ENCODE measurements around the gene PHLPP1. TPM values are rescaled to one million over a fixed set of nuclear protein-coding genes. Genes with fewer than 3 reads are reported as not detected.

PHLPP1 gene
- total and polyA plus RNA-seq, 2 experiments from 2014 or later, result 15.7 to 73.6 TPM

- H3K4me3 ChIP-seq, result no peak overlapping the region
- peaks cover 87% of the 10 kb centered on the region for H3K79me2 ChIP-seq (replicated peaks; ENCODE audit: insufficient read depth)
- peak overlapping the region; percentile 19; the same call in 1 of the 2 replicates for H3K27ac ChIP-seq (ENCODE audit: low read depth)
- H3K36me3 ChIP-seq (ENCODE audit: insufficient read depth), result no peaks in the 10 kb centered on the region
- Mint-ChIP-seq H3K27me3 (ENCODE audit: insufficient read depth, low read depth, poor library complexity) (peaks cover 8% of the 10 kb centered on the region), H3K27ac (peak overlapping the region; percentile 92), H3K4me1 (peaks cover 65% of the 10 kb centered on the region), H3K4me3 (no peak overlapping the region), H3K9me3 (no peaks in the 10 kb centered on the region; the same call in 2 of the 3 replicates), H3K36me3 (ENCODE audit: low read depth) (peaks cover 19% of the 10 kb centered on the region; the same call in 2 of the 3 replicates)
- no peaks in the 10 kb centered on the region for H3K27me3 ChIP-seq (ENCODE audit: insufficient read depth)
- H3K9me2 ChIP-seq (ENCODE audit: insufficient read depth), result no peaks in the 10 kb centered on the region
- H2AFZ ChIP-seq, result no peak overlapping the region
- ATAC-seq (peak; percentile 33), DNase-seq (ENCODE audit: low spot score) (no peak)
- H4K20me1 ChIP-seq (replicated peaks; ENCODE audit: insufficient read depth), result no peaks in the 10 kb centered on the region
- peaks cover 55% of the 10 kb centered on the region for H3K4me1 ChIP-seq (ENCODE audit: insufficient read depth)
- H3K4me2 ChIP-seq, result no peak overlapping the region
- no peaks in the 10 kb centered on the region for H3F3A ChIP-seq (replicated peaks; ENCODE audit: low read depth)
- TF ChIP-seq CREB1 (CRISPR knock-in tag; IDR thresholded peaks at IDR 0.05; ENCODE audit: low read depth) (no peak), ZNF331 (CRISPR knock-in tag; IDR thresholded peaks at IDR 0.05; ENCODE audit: low read depth) (no peak), POLR2AphosphoS5 (IDR thresholded peaks at IDR 0.05; ENCODE audit: low read depth) (no peak), EZH2 (IDR thresholded peaks at IDR 0.05; ENCODE audit: low read depth, unreplicated experiment) (no peak), EZH2phosphoT487 (IDR thresholded peaks at IDR 0.05; ENCODE audit: unreplicated experiment) (no peak), NANOG (IDR thresholded peaks at IDR 0.05; ENCODE audit: borderline replicate concordance) (no peak), STAT1 (IDR thresholded peaks at IDR 0.05; ENCODE audit: unreplicated experiment) (no peak), JUNB (IDR thresholded peaks at IDR 0.05; ENCODE audit: unreplicated experiment) (no peak), ZNF114 (CRISPR knock-in tag; IDR thresholded peaks at IDR 0.05) (no peak)
- TF ChIP-seq, protein P1, sequence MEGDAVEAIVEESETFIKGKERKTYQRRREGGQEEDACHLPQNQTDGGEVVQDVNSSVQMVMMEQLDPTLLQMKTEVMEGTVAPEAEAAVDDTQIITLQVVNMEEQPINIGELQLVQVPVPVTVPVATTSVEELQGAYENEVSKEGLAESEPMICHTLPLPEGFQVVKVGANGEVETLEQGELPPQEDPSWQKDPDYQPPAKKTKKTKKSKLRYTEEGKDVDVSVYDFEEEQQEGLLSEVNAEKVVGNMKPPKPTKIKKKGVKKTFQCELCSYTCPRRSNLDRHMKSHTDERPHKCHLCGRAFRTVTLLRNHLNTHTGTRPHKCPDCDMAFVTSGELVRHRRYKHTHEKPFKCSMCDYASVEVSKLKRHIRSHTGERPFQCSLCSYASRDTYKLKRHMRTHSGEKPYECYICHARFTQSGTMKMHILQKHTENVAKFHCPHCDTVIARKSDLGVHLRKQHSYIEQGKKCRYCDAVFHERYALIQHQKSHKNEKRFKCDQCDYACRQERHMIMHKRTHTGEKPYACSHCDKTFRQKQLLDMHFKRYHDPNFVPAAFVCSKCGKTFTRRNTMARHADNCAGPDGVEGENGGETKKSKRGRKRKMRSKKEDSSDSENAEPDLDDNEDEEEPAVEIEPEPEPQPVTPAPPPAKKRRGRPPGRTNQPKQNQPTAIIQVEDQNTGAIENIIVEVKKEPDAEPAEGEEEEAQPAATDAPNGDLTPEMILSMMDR (conservative IDR thresholded peaks at IDR 0.05; ENCODE audit: low read depth in 2 of 2), result no peak
- TF ChIP-seq, protein P2, sequence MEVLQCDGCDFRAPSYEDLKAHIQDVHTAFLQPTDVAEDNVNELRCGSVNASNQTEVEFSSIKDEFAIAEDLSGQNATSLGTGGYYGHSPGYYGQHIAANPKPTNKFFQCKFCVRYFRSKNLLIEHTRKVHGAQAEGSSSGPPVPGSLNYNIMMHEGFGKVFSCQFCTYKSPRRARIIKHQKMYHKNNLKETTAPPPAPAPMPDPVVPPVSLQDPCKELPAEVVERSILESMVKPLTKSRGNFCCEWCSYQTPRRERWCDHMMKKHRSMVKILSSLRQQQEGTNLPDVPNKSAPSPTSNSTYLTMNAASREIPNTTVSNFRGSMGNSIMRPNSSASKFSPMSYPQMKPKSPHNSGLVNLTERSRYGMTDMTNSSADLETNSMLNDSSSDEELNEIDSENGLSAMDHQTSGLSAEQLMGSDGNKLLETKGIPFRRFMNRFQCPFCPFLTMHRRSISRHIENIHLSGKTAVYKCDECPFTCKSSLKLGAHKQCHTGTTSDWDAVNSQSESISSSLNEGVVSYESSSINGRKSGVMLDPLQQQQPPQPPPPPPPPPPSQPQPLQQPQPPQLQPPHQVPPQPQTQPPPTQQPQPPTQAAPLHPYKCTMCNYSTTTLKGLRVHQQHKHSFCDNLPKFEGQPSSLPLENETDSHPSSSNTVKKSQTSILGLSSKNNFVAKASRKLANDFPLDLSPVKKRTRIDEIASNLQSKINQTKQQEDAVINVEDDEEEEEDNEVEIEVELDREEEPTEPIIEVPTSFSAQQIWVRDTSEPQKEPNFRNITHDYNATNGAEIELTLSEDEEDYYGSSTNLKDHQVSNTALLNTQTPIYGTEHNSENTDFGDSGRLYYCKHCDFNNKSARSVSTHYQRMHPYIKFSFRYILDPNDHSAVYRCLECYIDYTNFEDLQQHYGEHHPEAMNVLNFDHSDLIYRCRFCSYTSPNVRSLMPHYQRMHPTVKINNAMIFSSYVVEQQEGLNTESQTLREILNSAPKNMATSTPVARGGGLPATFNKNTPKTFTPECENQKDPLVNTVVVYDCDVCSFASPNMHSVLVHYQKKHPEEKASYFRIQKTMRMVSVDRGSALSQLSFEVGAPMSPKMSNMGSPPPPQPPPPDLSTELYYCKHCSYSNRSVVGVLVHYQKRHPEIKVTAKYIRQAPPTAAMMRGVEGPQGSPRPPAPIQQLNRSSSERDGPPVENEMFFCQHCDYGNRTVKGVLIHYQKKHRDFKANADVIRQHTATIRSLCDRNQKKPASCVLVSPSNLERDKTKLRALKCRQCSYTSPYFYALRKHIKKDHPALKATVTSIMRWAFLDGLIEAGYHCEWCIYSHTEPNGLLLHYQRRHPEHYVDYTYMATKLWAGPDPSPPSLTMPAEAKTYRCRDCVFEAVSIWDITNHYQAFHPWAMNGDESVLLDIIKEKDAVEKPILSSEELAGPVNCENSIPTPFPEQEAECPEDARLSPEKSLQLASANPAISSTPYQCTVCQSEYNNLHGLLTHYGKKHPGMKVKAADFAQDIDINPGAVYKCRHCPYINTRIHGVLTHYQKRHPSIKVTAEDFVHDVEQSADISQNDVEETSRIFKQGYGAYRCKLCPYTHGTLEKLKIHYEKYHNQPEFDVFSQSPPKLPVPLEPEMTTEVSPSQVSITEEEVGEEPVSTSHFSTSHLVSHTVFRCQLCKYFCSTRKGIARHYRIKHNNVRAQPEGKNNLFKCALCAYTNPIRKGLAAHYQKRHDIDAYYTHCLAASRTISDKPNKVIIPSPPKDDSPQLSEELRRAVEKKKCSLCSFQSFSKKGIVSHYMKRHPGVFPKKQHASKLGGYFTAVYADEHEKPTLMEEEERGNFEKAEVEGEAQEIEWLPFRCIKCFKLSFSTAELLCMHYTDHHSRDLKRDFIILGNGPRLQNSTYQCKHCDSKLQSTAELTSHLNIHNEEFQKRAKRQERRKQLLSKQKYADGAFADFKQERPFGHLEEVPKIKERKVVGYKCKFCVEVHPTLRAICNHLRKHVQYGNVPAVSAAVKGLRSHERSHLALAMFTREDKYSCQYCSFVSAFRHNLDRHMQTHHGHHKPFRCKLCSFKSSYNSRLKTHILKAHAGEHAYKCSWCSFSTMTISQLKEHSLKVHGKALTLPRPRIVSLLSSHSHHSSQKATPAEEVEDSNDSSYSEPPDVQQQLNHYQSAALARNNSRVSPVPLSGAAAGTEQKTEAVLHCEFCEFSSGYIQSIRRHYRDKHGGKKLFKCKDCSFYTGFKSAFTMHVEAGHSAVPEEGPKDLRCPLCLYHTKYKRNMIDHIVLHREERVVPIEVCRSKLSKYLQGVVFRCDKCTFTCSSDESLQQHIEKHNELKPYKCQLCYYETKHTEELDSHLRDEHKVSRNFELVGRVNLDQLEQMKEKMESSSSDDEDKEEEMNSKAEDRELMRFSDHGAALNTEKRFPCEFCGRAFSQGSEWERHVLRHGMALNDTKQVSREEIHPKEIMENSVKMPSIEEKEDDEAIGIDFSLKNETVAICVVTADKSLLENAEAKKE (CRISPR knock-in tag; IDR thresholded peaks at IDR 0.05), result no peak
- TF ChIP-seq, protein P3, sequence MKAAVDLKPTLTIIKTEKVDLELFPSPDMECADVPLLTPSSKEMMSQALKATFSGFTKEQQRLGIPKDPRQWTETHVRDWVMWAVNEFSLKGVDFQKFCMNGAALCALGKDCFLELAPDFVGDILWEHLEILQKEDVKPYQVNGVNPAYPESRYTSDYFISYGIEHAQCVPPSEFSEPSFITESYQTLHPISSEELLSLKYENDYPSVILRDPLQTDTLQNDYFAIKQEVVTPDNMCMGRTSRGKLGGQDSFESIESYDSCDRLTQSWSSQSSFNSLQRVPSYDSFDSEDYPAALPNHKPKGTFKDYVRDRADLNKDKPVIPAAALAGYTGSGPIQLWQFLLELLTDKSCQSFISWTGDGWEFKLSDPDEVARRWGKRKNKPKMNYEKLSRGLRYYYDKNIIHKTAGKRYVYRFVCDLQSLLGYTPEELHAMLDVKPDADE (IDR thresholded peaks at IDR 0.05), result no peak
- TF ChIP-seq, protein P4, sequence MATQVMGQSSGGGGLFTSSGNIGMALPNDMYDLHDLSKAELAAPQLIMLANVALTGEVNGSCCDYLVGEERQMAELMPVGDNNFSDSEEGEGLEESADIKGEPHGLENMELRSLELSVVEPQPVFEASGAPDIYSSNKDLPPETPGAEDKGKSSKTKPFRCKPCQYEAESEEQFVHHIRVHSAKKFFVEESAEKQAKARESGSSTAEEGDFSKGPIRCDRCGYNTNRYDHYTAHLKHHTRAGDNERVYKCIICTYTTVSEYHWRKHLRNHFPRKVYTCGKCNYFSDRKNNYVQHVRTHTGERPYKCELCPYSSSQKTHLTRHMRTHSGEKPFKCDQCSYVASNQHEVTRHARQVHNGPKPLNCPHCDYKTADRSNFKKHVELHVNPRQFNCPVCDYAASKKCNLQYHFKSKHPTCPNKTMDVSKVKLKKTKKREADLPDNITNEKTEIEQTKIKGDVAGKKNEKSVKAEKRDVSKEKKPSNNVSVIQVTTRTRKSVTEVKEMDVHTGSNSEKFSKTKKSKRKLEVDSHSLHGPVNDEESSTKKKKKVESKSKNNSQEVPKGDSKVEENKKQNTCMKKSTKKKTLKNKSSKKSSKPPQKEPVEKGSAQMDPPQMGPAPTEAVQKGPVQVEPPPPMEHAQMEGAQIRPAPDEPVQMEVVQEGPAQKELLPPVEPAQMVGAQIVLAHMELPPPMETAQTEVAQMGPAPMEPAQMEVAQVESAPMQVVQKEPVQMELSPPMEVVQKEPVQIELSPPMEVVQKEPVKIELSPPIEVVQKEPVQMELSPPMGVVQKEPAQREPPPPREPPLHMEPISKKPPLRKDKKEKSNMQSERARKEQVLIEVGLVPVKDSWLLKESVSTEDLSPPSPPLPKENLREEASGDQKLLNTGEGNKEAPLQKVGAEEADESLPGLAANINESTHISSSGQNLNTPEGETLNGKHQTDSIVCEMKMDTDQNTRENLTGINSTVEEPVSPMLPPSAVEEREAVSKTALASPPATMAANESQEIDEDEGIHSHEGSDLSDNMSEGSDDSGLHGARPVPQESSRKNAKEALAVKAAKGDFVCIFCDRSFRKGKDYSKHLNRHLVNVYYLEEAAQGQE (IDR thresholded peaks at IDR 0.05; ENCODE audit: unreplicated experiment), result no peak
These were observed 112.1 kb downstream of the PHLPP1 start for GRCh38 chr18:62827397-62827796.
